Ovary (tissue), 3 donors: ENCODE measurements around the gene HSPB7.
"Not testable (repeated sequence)": the region's sequence is repeated elsewhere in the genome, so short reads cannot be mapped to it uniquely, and the experiment has no call there.

Source experiments
- CTCF ChIP-seq, 3 donors: fragments of 450-650 bp in 2 of 3; fragments of 200-600 bp in 1 of 3; IDR thresholded peaks; one replicate each; pipeline versions ENCODE4 v1.5.1 to v1.8.0; 2016 to 2022; ENCODE audit warnings: antibody characterized with exemption in 3 of 3, mild to moderate bottlenecking in 1 of 3
- POLR2A ChIP-seq: fragments of 450-650 bp; IDR thresholded peaks from one replicate; pipeline ENCODE4 v1.6.1; 2017; ENCODE audit warnings: antibody characterized with exemption, mild to moderate bottlenecking, moderate library complexity
- donor health status: DM: no; HTN: no; CAD: no.

GRCh38 chr1:16058394-16059120 is 40.7 kb upstream of the HSPB7 start:
- TF ChIP-seq CTCF (IDR thresholded peaks at IDR 0.05); POLR2A: not testable (repeated sequence)
